A549 (cell line): ENCODE results near the gene ITPKB. TPM values are rescaled to one million over a fixed set of nuclear protein-coding genes. Genes with fewer than 3 reads are reported as not detected.
A peak's percentile ranks its signal among the peaks of the same experiment; 100 is the strongest.

Experiments used
- ATAC-seq, 2 experiments: fragments of 200-7000 bp in 1 of 2; fragments of >200 bp in 1 of 2; cut with Nextera tagmentation in 1 of 2; cut with Tn5 transposase in 1 of 2; 3 replicates each; pipeline versions ENCODE4 v1.8.0 to v1.9.1; 2018 to 2020; ENCODE audit warnings: mild to moderate bottlenecking in 1 of 2, moderate library complexity in 1 of 2
- CTCF ChIA-PET: fragments of 300-600 bp; sonication (Branson Sonifier 250); formaldehyde crosslinking; extraction: SDS; loops from one replicate; lab custom pipeline; 2021; ENCODE audit warnings: antibody characterized with exemption, inconsistent platforms; lab: Yijun Ruan, JAX
- POLR2A ChIA-PET: fragments of 350-600 bp; formaldehyde crosslinking; extraction: SDS; loops from one replicate; lab custom pipeline; 2021; ENCODE audit warnings: antibody characterized with exemption, inconsistent platforms; lab: Yijun Ruan, JAX
- DNase-seq, 2 experiments: peaks; one replicate each; pipeline versions ENCODE4 v3.0.0 to v3.0.0-alpha.2; 2011 to 2016; ENCODE audit warnings: low read depth in 1 of 2, low spot score in 1 of 2
- FAIRE-seq: peaks from 2 replicates; lab custom pipeline; 2011; peaks lifted over from hg19 to GRCh38; lab: Jason Lieb, UNC
- H3K27ac ChIP-seq, 2 experiments: fragments of >200 bp; sonication (Bioruptor Twin); formaldehyde crosslinking; 3 replicates each; pipeline ENCODE4 v1.5.1; 2016 to 2017
- H3K4me1 ChIP-seq: fragments of >200 bp; sonication (Bioruptor Twin); formaldehyde crosslinking; 3 replicates; pipeline ENCODE4 v1.6.1; 2016
- H3K4me2 ChIP-seq: fragments of >200 bp; sonication (Bioruptor Twin); formaldehyde crosslinking; 3 replicates; pipeline ENCODE4 v1.6.1; 2016
- H3K4me3 ChIP-seq: fragments of >200 bp; sonication (Bioruptor Twin); formaldehyde crosslinking; 3 replicates; pipeline ENCODE4 v1.5.1; 2016
- H3K9me3 ChIP-seq: fragments of >200 bp; sonication (Bioruptor Twin); formaldehyde crosslinking; 3 replicates; pipeline ENCODE4 v1.6.1; 2016
- BCL3 ChIP-seq: fragments of >200 bp; sonication (Bioruptor Twin); formaldehyde crosslinking; IDR thresholded peaks from 3 replicates; pipeline ENCODE4 v1.6.1; 2016
- CBX8 ChIP-seq: fragments of 200-600 bp; sonication (generic); IDR thresholded peaks from 2 replicates; pipeline ENCODE4 v1.6.1; 2016
- CEBPB ChIP-seq, 2 experiments: fragments of >200 bp in 1 of 2; sonication (Bioruptor Twin) in 1 of 2; formaldehyde crosslinking in 1 of 2; IDR thresholded peaks; 2 replicates each; pipeline ENCODE4 v1.6.1; 2012 to 2016
- CHD2 ChIP-seq: fragments of 150-350 bp; IDR thresholded peaks from 2 replicates; pipeline ENCODE4 v1.6.1; 2014; ENCODE audit warnings: low read length; ENCODE audit not compliant: partially characterized antibody
- ELK1 ChIP-seq: fragments of 150-350 bp; IDR thresholded peaks from 2 replicates; pipeline ENCODE4 v1.6.1; 2014; ENCODE audit warnings: low read depth, mild to moderate bottlenecking, low read length
- EP300 ChIP-seq, 2 experiments: fragments of >200 bp; sonication (Bioruptor Twin); formaldehyde crosslinking; IDR thresholded peaks; 2 replicates in 1 of 2; 3 replicates in 1 of 2; pipeline ENCODE4 v1.6.1; 2016 to 2017
- GATA3 ChIP-seq: IDR thresholded peaks from 2 replicates; pipeline ENCODE4 v1.6.1; 2012; ENCODE audit warnings: borderline replicate concordance
- HDAC2 ChIP-seq: fragments of 200-600 bp; sonication (generic); IDR thresholded peaks from 2 replicates; pipeline ENCODE4 v1.6.1; 2016
- HOXA7 ChIP-seq: fragments of 250-450 bp; sonication (Bioruptor Pico); IDR thresholded peaks from 2 replicates; pipeline ENCODE4 v1.5.0; 2020; ENCODE audit warnings: mild to moderate bottlenecking, moderate library complexity
- KDM5A ChIP-seq: fragments of 200-600 bp; sonication (generic); IDR thresholded peaks from 2 replicates; pipeline ENCODE4 v1.6.1; 2016; ENCODE audit warnings: antibody characterized with exemption, mild to moderate bottlenecking
- MAFK ChIP-seq: fragments of 450-650 bp; IDR thresholded peaks from 2 replicates; pipeline ENCODE4 v1.6.1; 2014; ENCODE audit not compliant: partially characterized antibody
- MAZ ChIP-seq: fragments of 150-350 bp; IDR thresholded peaks from 2 replicates; pipeline ENCODE4 v1.6.1; 2014; ENCODE audit warnings: antibody characterized with exemption, low read depth, low read length, borderline replicate concordance
- POLR2A ChIP-seq: IDR thresholded peaks from 2 replicates; pipeline ENCODE4 v1.6.1; 2012; ENCODE audit warnings: mild to moderate bottlenecking, low read length
- POLR2AphosphoS2 ChIP-seq: conservative IDR thresholded peaks from 2 replicates; pipeline ENCODE4 v1.6.1; 2012; ENCODE audit warnings: low read length, improper control_type of control experiment, inconsistent platforms
- SMC3 ChIP-seq: fragments of >200 bp; sonication (Bioruptor Twin); formaldehyde crosslinking; IDR thresholded peaks from 3 replicates; pipeline ENCODE4 v1.6.1; 2018; ENCODE audit warnings: inconsistent platforms
- USF2 ChIP-seq: fragments of 450-650 bp; IDR thresholded peaks from 2 replicates; pipeline ENCODE4 v1.6.1; 2014; ENCODE audit warnings: antibody characterized with exemption
- ZC3H11A ChIP-seq: fragments of 450-650 bp; IDR thresholded peaks from 2 replicates; pipeline ENCODE4 v1.6.1; 2014; ENCODE audit warnings: antibody characterized with exemption, mild to moderate bottlenecking
- ZSCAN20 ChIP-seq: fragments of 250-450 bp; sonication (Bioruptor Pico); IDR thresholded peaks from 2 replicates; pipeline ENCODE4 v1.8.0; 2022; ENCODE audit warnings: mild to moderate bottlenecking, moderate library complexity
- WGBS: methylation state at CpG from one replicate; pipeline ENCODE4 v1.1.6; 2017; ENCODE audit errors: missing lambda C conversion rate; 5-methylcytosine and 5-hydroxymethylcytosine counted together
- polyA plus RNA-seq, 4 experiments: library from polyadenylated mRNA; depleted of rRNA in 3 of 4; stranded (reverse); fragments of >200 nt; fragmentation: RNase III in 1 of 4; extraction: RNeasy Plus Mini Kit Qiagen cat#74134 plus additional on column Dnase treatment in 1 of 4; gene quantifications; 2 replicates in 3 of 4; 3 replicates in 1 of 4; pipeline ENCODE4 v1.2.3, GENCODE V29; 2011 to 2017
- TF ChIP-seq, protein P1 (sequence below): fragments of 200-600 bp; sonication (generic); IDR thresholded peaks from 2 replicates; pipeline ENCODE4 v1.6.1; 2016; ENCODE audit warnings: antibody characterized with exemption, mild to moderate bottlenecking, moderate library complexity

Gene ITPKB
- polyA plus RNA-seq, 2 of the 4 experiments (the other 2 are of a cell fraction), result 1.7 to 2.8 TPM

GRCh38 chr1:226638608-226639007 is 100.5 kb downstream of the ITPKB start:
- DNase-seq (no peak), ATAC-seq (no peak), FAIRE-seq (no peak)
- CTCF ChIA-PET, result interaction anchor here (1.1 to 7.2 kb wide), 5 partner anchors 12 to 186 kb away, joined by 3 to 127 read pairs (median 3); no protein-coding TSS in a partner anchor
- Histone ChIP-seq H3K4me1 (no peaks in the 10 kb centered on the region), H3K27ac (no peak overlapping the region), H3K4me2 (no peak overlapping the region), H3K9me3 (no peaks in the 10 kb centered on the region), H3K4me3 (no peak overlapping the region)
- TF ChIP-seq CEBPB (IDR thresholded peaks at IDR 0.05) (no peak), KDM5A (no peak), EP300 (IDR thresholded peaks at IDR 0.05) (no peak), CHD2 (no peak), GATA3 (no peak), HDAC2 (no peak), POLR2AphosphoS2 (no peak), ZC3H11A (no peak), HOXA7 (CRISPR knock-in tag) (no peak), ELK1 (no peak)
- TF ChIP-seq, protein P1, sequence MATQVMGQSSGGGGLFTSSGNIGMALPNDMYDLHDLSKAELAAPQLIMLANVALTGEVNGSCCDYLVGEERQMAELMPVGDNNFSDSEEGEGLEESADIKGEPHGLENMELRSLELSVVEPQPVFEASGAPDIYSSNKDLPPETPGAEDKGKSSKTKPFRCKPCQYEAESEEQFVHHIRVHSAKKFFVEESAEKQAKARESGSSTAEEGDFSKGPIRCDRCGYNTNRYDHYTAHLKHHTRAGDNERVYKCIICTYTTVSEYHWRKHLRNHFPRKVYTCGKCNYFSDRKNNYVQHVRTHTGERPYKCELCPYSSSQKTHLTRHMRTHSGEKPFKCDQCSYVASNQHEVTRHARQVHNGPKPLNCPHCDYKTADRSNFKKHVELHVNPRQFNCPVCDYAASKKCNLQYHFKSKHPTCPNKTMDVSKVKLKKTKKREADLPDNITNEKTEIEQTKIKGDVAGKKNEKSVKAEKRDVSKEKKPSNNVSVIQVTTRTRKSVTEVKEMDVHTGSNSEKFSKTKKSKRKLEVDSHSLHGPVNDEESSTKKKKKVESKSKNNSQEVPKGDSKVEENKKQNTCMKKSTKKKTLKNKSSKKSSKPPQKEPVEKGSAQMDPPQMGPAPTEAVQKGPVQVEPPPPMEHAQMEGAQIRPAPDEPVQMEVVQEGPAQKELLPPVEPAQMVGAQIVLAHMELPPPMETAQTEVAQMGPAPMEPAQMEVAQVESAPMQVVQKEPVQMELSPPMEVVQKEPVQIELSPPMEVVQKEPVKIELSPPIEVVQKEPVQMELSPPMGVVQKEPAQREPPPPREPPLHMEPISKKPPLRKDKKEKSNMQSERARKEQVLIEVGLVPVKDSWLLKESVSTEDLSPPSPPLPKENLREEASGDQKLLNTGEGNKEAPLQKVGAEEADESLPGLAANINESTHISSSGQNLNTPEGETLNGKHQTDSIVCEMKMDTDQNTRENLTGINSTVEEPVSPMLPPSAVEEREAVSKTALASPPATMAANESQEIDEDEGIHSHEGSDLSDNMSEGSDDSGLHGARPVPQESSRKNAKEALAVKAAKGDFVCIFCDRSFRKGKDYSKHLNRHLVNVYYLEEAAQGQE, result no peak
- POLR2A ChIA-PET, result no interaction called here
- WGBS, result 92% methylated on average over 13 of the region's 16 CpGs

- Histone ChIP-seq H3K4me1 (no peaks in the 10 kb centered on the region), H3K4me2 (no peak overlapping the region), H3K27ac (no peak overlapping the region), H3K4me3 (no peak overlapping the region), H3K9me3 (no peaks in the 10 kb centered on the region)
- POLR2A ChIA-PET, result no interaction called here
- no peak for ATAC-seq
- TF ChIP-seq MAFK (peak; percentile 21), SMC3 (no peak)
- 66% methylated on average over 6 of the region's 10 CpGs for WGBS
- no peak for FAIRE-seq
- CTCF ChIA-PET, result interaction anchor here (1.1 to 7.2 kb wide), 5 partner anchors 12 to 186 kb away, joined by 3 to 127 read pairs (median 3); no protein-coding TSS in a partner anchor
- no peak for DNase-seq
Observed at GRCh38 chr1:226638001-226638601, 101.0 kb downstream of the ITPKB start.

DNA sequence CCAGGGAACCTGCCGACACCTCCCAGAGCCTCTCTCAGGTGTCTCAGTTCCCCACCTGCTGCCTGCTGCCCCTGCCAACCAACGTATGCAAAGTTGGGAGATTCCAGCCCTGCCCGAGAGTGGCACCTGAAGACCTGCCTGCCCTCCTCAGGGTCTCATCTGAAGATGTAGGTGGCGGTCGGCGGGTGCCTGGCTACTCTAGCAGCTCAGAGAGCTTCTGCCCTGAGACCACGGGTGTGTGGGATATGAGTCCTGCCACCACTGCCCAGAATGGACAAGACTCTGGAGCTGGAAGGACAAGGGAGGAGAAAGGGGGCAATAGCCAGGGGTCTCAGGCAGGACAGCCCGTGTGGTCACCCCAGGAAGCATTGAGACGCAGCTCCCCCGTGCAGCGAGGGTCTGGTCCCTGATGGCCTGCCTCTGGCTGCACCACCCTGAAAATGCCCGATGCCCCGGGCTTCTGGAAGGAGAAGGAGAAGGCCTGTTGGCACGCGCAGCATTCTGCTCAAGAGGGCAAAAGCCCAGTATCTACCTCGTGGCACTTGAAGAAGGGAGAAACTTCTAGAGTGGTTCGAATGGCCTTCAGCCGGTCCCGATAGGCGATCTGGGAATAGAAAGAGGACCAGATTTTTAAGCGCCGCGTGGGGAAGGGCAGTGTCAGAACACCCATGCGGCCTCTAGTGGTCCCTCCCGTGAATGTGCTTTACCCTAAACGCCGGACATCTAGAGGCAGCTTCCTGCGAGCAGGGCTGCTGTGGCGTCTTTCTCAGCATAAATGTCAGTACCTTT is 101.7 kb downstream of the ITPKB start:
- TF ChIP-seq MAZ, result no peak
- no peak for TF ChIP-seq USF2
- TF ChIP-seq POLR2A, result no peak
- TF ChIP-seq CBX8, result no peak
- TF ChIP-seq BCL3, result no peak
- TF ChIP-seq ZSCAN20 (CRISPR knock-in tag), result no peak
- 74% methylated on average over 29 of the region's 29 CpGs for WGBS
- Histone ChIP-seq H3K4me3 (no peak overlapping the region), H3K27ac (no peak overlapping the region), H3K4me1 (no peaks in the 10 kb centered on the region), H3K4me2 (no peak overlapping the region), H3K9me3 (no peaks in the 10 kb centered on the region)
- FAIRE-seq (no peak), DNase-seq (no peak), ATAC-seq (0 out of 6 replicates have a peak, but pooled peaks of 1 of the 2 experiments have one; percentile 17)
- POLR2A ChIA-PET, result no interaction called here
- CTCF ChIA-PET, result interaction anchor here (1.1 to 7.2 kb wide), 5 partner anchors 11 to 187 kb away, joined by 3 to 127 read pairs (median 3); no protein-coding TSS in a partner anchor
